ENCODE data around the gene RTF2.

GRCh38 chr20:56504373-56505005 is 36.1 kb downstream of the RTF2 start:
- TF ChIP-seq CTCF (conservative IDR thresholded peaks at IDR 0.05; ENCODE audit: low read depth in 2 of 2) (peak; percentile 65 to 75), EZH2 (IDR thresholded peaks at IDR 0.05; ENCODE audit: low read depth, unreplicated experiment) (no peak), EZH2phosphoT487 (IDR thresholded peaks at IDR 0.05; ENCODE audit: unreplicated experiment) (no peak), POLR2AphosphoS5 (IDR thresholded peaks at IDR 0.05; ENCODE audit: low read depth) (no peak), ZNF114 (CRISPR knock-in tag; IDR thresholded peaks at IDR 0.05) (no peak), CREB1 (CRISPR knock-in tag; IDR thresholded peaks at IDR 0.05; ENCODE audit: low read depth) (no peak), ETS1 (IDR thresholded peaks at IDR 0.05) (no peak), NANOG (IDR thresholded peaks at IDR 0.05; ENCODE audit: borderline replicate concordance) (no peak)
